ENCODE results near the gene PTPRQ.

Gene PTPRQ

GRCh38 chr12:80443974-80444666 lies at the start of gene PTPRQ:
Gene PTPRQ, plus strand, starts transcription at chr12:80444235. Its CDS starts 111 bp downstream, at chr12:80444346.
- H3K9me3 Mint-ChIP-seq = peaks cover 14% of the 10 kb centered on the region
- H3K4me3 Mint-ChIP-seq = no peak within 1 kb of the TSS
- no peaks in the 10 kb centered on the region for H3K4me1 Mint-ChIP-seq (ENCODE audit: low read depth)
- no peak for DNase-seq
- H3K27ac Mint-ChIP-seq = no peak within 1 kb of the TSS
- H3K27me3 Mint-ChIP-seq = no peaks in the 10 kb centered on the region
- H3K36me3 Mint-ChIP-seq (ENCODE audit: low read depth) = no peaks in the 10 kb centered on the region

GRCh38 chr12:80400571-80400991 lies 43.5 kb upstream of the PTPRQ start:
- peaks cover 3% of the 10 kb centered on the region for H3K9me3 Mint-ChIP-seq
- H3K36me3 Mint-ChIP-seq (ENCODE audit: low read depth) = no peaks in the 10 kb centered on the region
- H3K4me3 Mint-ChIP-seq = no peak overlapping the region
- DNase-seq = no peak
- no peak overlapping the region for H3K27ac Mint-ChIP-seq
- no peaks in the 10 kb centered on the region for H3K4me1 Mint-ChIP-seq (ENCODE audit: low read depth)
- H3K27me3 Mint-ChIP-seq = peaks cover 6% of the 10 kb centered on the region

- Mint-ChIP-seq H3K36me3 (ENCODE audit: low read depth) (no peaks in the 10 kb centered on the region), H3K4me1 (ENCODE audit: low read depth) (no peaks in the 10 kb centered on the region), H3K4me3 (no peak overlapping the region), H3K27me3 (peaks cover 6% of the 10 kb centered on the region), H3K27ac (no peak overlapping the region), H3K9me3 (peaks cover 3% of the 10 kb centered on the region)
- DNase-seq = no peak
Observed at GRCh38 chr12:80401191-80401590, 42.8 kb upstream of the PTPRQ start.

- H3K4me3 Mint-ChIP-seq = no peak overlapping the region
- H3K27ac Mint-ChIP-seq = no peak overlapping the region
Observed at GRCh38 chr12:80404629-80405028, 39.4 kb upstream of the PTPRQ start.

GRCh38 chr12:80406253-80406652 lies 37.8 kb upstream of the PTPRQ start:
- no peak overlapping the region for H3K4me3 Mint-ChIP-seq
- no peaks in the 10 kb centered on the region for H3K27me3 Mint-ChIP-seq
- DNase-seq = no peak
- H3K9me3 Mint-ChIP-seq = no peaks in the 10 kb centered on the region
- no peak overlapping the region for H3K27ac Mint-ChIP-seq
- H3K4me1 Mint-ChIP-seq (ENCODE audit: low read depth) = no peaks in the 10 kb centered on the region
- no peaks in the 10 kb centered on the region for H3K36me3 Mint-ChIP-seq (ENCODE audit: low read depth)

More at GRCh38 chr12:80404629-80405028, 39.4 kb upstream of the PTPRQ start:
- no peaks in the 10 kb centered on the region for H3K4me1 Mint-ChIP-seq (ENCODE audit: low read depth)
- H3K9me3 Mint-ChIP-seq = no peaks in the 10 kb centered on the region
- no peak for DNase-seq
- peaks cover 6% of the 10 kb centered on the region for H3K27me3 Mint-ChIP-seq
- H3K36me3 Mint-ChIP-seq (ENCODE audit: low read depth) = no peaks in the 10 kb centered on the region

GRCh38 chr12:80411787-80412186 lies 32.2 kb upstream of the PTPRQ start:
- Mint-ChIP-seq H3K9me3 (no peaks in the 10 kb centered on the region), H3K4me3 (no peak overlapping the region), H3K4me1 (ENCODE audit: low read depth) (no peaks in the 10 kb centered on the region), H3K27ac (no peak overlapping the region), H3K27me3 (no peaks in the 10 kb centered on the region), H3K36me3 (ENCODE audit: low read depth) (no peaks in the 10 kb centered on the region)
- DNase-seq = no peak

GRCh38 chr12:80412343-80412953 lies 31.6 kb upstream of the PTPRQ start:
- H3K4me3 Mint-ChIP-seq = no peak overlapping the region
- H3K4me1 Mint-ChIP-seq (ENCODE audit: low read depth) = no peaks in the 10 kb centered on the region
- DNase-seq = no peak
- H3K36me3 Mint-ChIP-seq (ENCODE audit: low read depth) = no peaks in the 10 kb centered on the region
- no peaks in the 10 kb centered on the region for H3K27me3 Mint-ChIP-seq
- no peak overlapping the region for H3K27ac Mint-ChIP-seq
- H3K9me3 Mint-ChIP-seq = no peaks in the 10 kb centered on the region

- no peak overlapping the region for H3K27ac Mint-ChIP-seq
- no peaks in the 10 kb centered on the region for H3K36me3 Mint-ChIP-seq (ENCODE audit: low read depth)
- no peak overlapping the region for H3K4me3 Mint-ChIP-seq
- no peaks in the 10 kb centered on the region for H3K9me3 Mint-ChIP-seq
- DNase-seq = no peak
- H3K27me3 Mint-ChIP-seq = no peaks in the 10 kb centered on the region
- H3K4me1 Mint-ChIP-seq (ENCODE audit: low read depth) = no peaks in the 10 kb centered on the region
Observed at GRCh38 chr12:80413462-80413861, 30.6 kb upstream of the PTPRQ start.

- H3K4me3 Mint-ChIP-seq = no peak overlapping the region
- no peaks in the 10 kb centered on the region for H3K27me3 Mint-ChIP-seq
- no peak for DNase-seq
- H3K27ac Mint-ChIP-seq = no peak overlapping the region
- H3K36me3 Mint-ChIP-seq (ENCODE audit: low read depth) = no peaks in the 10 kb centered on the region
- H3K4me1 Mint-ChIP-seq (ENCODE audit: low read depth) = no peaks in the 10 kb centered on the region
- no peaks in the 10 kb centered on the region for H3K9me3 Mint-ChIP-seq
Observed at GRCh38 chr12:80415466-80415865, 28.6 kb upstream of the PTPRQ start.

GRCh38 chr12:80419644-80420043 lies 24.4 kb upstream of the PTPRQ start:
- Mint-ChIP-seq H3K27me3 (no peaks in the 10 kb centered on the region), H3K27ac (no peak overlapping the region), H3K4me1 (ENCODE audit: low read depth) (no peaks in the 10 kb centered on the region), H3K36me3 (ENCODE audit: low read depth) (no peaks in the 10 kb centered on the region), H3K9me3 (no peaks in the 10 kb centered on the region), H3K4me3 (no peak overlapping the region)
- no peak for DNase-seq

GRCh38 chr12:80420075-80420474 lies 24.0 kb upstream of the PTPRQ start:
- DNase-seq = no peak

GRCh38 chr12:80422550-80422949 lies 21.5 kb upstream of the PTPRQ start:
- H3K27ac Mint-ChIP-seq = no peak overlapping the region
- no peak overlapping the region for H3K4me3 Mint-ChIP-seq
- no peaks in the 10 kb centered on the region for H3K4me1 Mint-ChIP-seq (ENCODE audit: low read depth)
- no peaks in the 10 kb centered on the region for H3K27me3 Mint-ChIP-seq
- no peaks in the 10 kb centered on the region for H3K9me3 Mint-ChIP-seq
- H3K36me3 Mint-ChIP-seq (ENCODE audit: low read depth) = no peaks in the 10 kb centered on the region
- DNase-seq = no peak

More at GRCh38 chr12:80420075-80420474, 24.0 kb upstream of the PTPRQ start:
- H3K27ac Mint-ChIP-seq = no peak overlapping the region
- H3K4me3 Mint-ChIP-seq = no peak overlapping the region
- H3K36me3 Mint-ChIP-seq (ENCODE audit: low read depth) = no peaks in the 10 kb centered on the region
- H3K27me3 Mint-ChIP-seq = no peaks in the 10 kb centered on the region
- no peaks in the 10 kb centered on the region for H3K9me3 Mint-ChIP-seq
- H3K4me1 Mint-ChIP-seq (ENCODE audit: low read depth) = no peaks in the 10 kb centered on the region

GRCh38 chr12:80432061-80432460 lies 12.0 kb upstream of the PTPRQ start:
- Mint-ChIP-seq H3K9me3 (no peaks in the 10 kb centered on the region), H3K36me3 (ENCODE audit: low read depth) (no peaks in the 10 kb centered on the region), H3K4me1 (ENCODE audit: low read depth) (no peaks in the 10 kb centered on the region), H3K27ac (no peak overlapping the region), H3K27me3 (no peaks in the 10 kb centered on the region), H3K4me3 (no peak overlapping the region)
- no peak for DNase-seq

GRCh38 chr12:80441921-80442320 lies 2.1 kb upstream of the PTPRQ start:
- H3K27me3 Mint-ChIP-seq = no peaks in the 10 kb centered on the region
- no peak overlapping the region for H3K27ac Mint-ChIP-seq
- H3K36me3 Mint-ChIP-seq (ENCODE audit: low read depth) = no peaks in the 10 kb centered on the region
- no peak overlapping the region for H3K4me3 Mint-ChIP-seq
- no peaks in the 10 kb centered on the region for H3K4me1 Mint-ChIP-seq (ENCODE audit: low read depth)
- peaks cover 9% of the 10 kb centered on the region for H3K9me3 Mint-ChIP-seq
- DNase-seq = no peak

GRCh38 chr12:80442426-80443222 lies 1.4 kb upstream of the PTPRQ start:
- H3K27me3 Mint-ChIP-seq = no peaks in the 10 kb centered on the region
- no peak for DNase-seq
- H3K36me3 Mint-ChIP-seq (ENCODE audit: low read depth) = no peaks in the 10 kb centered on the region
- no peaks in the 10 kb centered on the region for H3K4me1 Mint-ChIP-seq (ENCODE audit: low read depth)
- peaks cover 11% of the 10 kb centered on the region for H3K9me3 Mint-ChIP-seq
- H3K27ac Mint-ChIP-seq = no peak overlapping the region
- no peak overlapping the region for H3K4me3 Mint-ChIP-seq
